Esophagus (tissue), 2 donors: Measurements from ENCODE around the gene SLC15A2. TPM values are rescaled to one million over a fixed set of nuclear protein-coding genes. Genes with fewer than 3 reads are reported as not detected.

ENCODE experiments used
- polyA plus RNA-seq, 2 donors: library from polyadenylated mRNA; stranded (reverse); fragments of 200-250 nt; gene quantifications; one replicate each; pipeline ENCODE4 v1.2.3, GENCODE V29; 2013
- donor health status: healthy with polysubstance abuse.
- donor health status: Bipolar disorder and iron deficiency.

The SLC15A2 gene
- polyA plus RNA-seq, 2 donors, result 2.1 to 2.6 TPM

Other genes starting within 250 kb of the SLC15A2 start
- 1 to 10 TPM; 6.2 to 6.4 TPM for gene HCLS1, start 233.5 kb upstream of the SLC15A2 start, polyA plus RNA-seq
- 10 to 100 TPM; 11.3 to 11.7 TPM for gene GOLGB1, start 144.7 kb upstream of the SLC15A2 start, polyA plus RNA-seq
- gene IQCB1, start 59.3 kb upstream of the SLC15A2 start, polyA plus RNA-seq, result 10 to 100 TPM in 1 of 2 donors, 1 to 10 TPM in 1; 8.9 to 12.2 TPM
- 1 to 10 TPM; 3.5 to 3.8 TPM for gene EAF2, start 59.2 kb upstream of the SLC15A2 start, polyA plus RNA-seq
- gene ILDR1, start 127.8 kb downstream of the SLC15A2 start, polyA plus RNA-seq, result 1 to 10 TPM; 1.9 to 2.6 TPM
- under 1 TPM; 0.39 to 0.85 TPM for gene CD86, start 161.0 kb downstream of the SLC15A2 start, polyA plus RNA-seq